Trophoblast cell (in vitro differentiated cells and primary cell): ENCODE measurements around the gene RTN4.

Source experiments
- DNase-seq, 2 donors: peaks; one replicate each; pipeline ENCODE4 v3.0.0-alpha.2; 2016
- H2AFZ ChIP-seq: 2 replicates; pipeline ENCODE4 v1.6.1; 2013; ENCODE audit warnings: low read length, moderate library complexity, mild to moderate bottlenecking; ENCODE audit not compliant: insufficient read depth, poor library complexity
- H2AK5ac ChIP-seq: 2 replicates; pipeline ENCODE4 v1.6.1; 2013; ENCODE audit warnings: mild to moderate bottlenecking, low read length
- H2BK120ac ChIP-seq: 2 replicates; pipeline ENCODE4 v1.6.1; 2013; ENCODE audit warnings: low read length, mild to moderate bottlenecking, moderate library complexity; ENCODE audit not compliant: insufficient read depth, poor library complexity
- H2BK12ac ChIP-seq: 2 replicates; pipeline ENCODE4 v1.6.1; 2013; ENCODE audit warnings: mild to moderate bottlenecking, low read length, moderate library complexity
- H2BK5ac ChIP-seq: 2 replicates; pipeline ENCODE4 v1.6.1; 2013; ENCODE audit warnings: low read length, low read depth, moderate library complexity, mild to moderate bottlenecking; ENCODE audit not compliant: poor library complexity
- H3K14ac ChIP-seq: 2 replicates; pipeline ENCODE4 v1.6.1; 2013; ENCODE audit warnings: mild to moderate bottlenecking, low read length
- H3K18ac ChIP-seq: 2 replicates; pipeline ENCODE4 v1.6.1; 2013; ENCODE audit warnings: mild to moderate bottlenecking, low read length
- H3K23ac ChIP-seq: 2 replicates; pipeline ENCODE4 v1.6.1; 2013; ENCODE audit warnings: low read length
- H3K27ac ChIP-seq: 2 replicates; pipeline ENCODE4 v1.5.1; 2013; ENCODE audit warnings: low read depth, mild to moderate bottlenecking, inconsistent platforms, low read length, moderate library complexity
- H3K27me3 ChIP-seq: 2 replicates; pipeline ENCODE4 v1.6.1; 2013; ENCODE audit warnings: inconsistent platforms, mild to moderate bottlenecking, low read length, moderate library complexity; ENCODE audit not compliant: insufficient read depth
- H3K36me3 ChIP-seq, 2 experiments: 1 replicate in 1 of 2; 2 replicates in 1 of 2; pipeline ENCODE4 v1.6.1; 2013; ENCODE audit warnings: low read length in 2 of 2, mild to moderate bottlenecking in 2 of 2, moderate library complexity in 1 of 2; ENCODE audit not compliant: insufficient read depth in 2 of 2, control insufficient read depth in 1 of 2
- H3K4ac ChIP-seq: 2 replicates; pipeline ENCODE4 v1.6.1; 2013; ENCODE audit warnings: low read depth, mild to moderate bottlenecking, low read length, moderate library complexity
- H3K4me1 ChIP-seq, 2 experiments: 1 replicate in 1 of 2; 2 replicates in 1 of 2; pipeline ENCODE4 v1.6.1; 2013; ENCODE audit warnings: low read length in 2 of 2, mild to moderate bottlenecking in 2 of 2, moderate library complexity in 1 of 2; ENCODE audit not compliant: insufficient read depth in 2 of 2, control insufficient read depth in 1 of 2
- H3K4me2 ChIP-seq: 2 replicates; pipeline ENCODE4 v1.6.1; 2013; ENCODE audit warnings: inconsistent platforms, mild to moderate bottlenecking, low read length, moderate library complexity
- H3K4me3 ChIP-seq: 2 replicates; pipeline ENCODE4 v1.5.1; 2013; ENCODE audit warnings: mild to moderate bottlenecking, low read depth, low read length, inconsistent platforms
- H3K79me1 ChIP-seq: one replicate; pipeline ENCODE4 v1.6.1; 2013; ENCODE audit warnings: low read length
- H3K79me2 ChIP-seq: 2 replicates; pipeline ENCODE4 v1.6.1; 2013; ENCODE audit warnings: low read length, mild to moderate bottlenecking; ENCODE audit not compliant: control insufficient read depth, insufficient read depth, poor library complexity
- H3K9ac ChIP-seq: 2 replicates; pipeline ENCODE4 v1.6.1; 2013; ENCODE audit warnings: mild to moderate bottlenecking, low read length
- H3K9me3 ChIP-seq: 2 replicates; pipeline ENCODE4 v1.6.1; 2013; ENCODE audit warnings: low read depth, mild to moderate bottlenecking, control low read depth, inconsistent platforms, low read length; ENCODE audit not compliant: insufficient read depth
- H4K12ac ChIP-seq: 2 replicates; pipeline ENCODE4 v1.6.1; 2013; ENCODE audit warnings: low read depth, mild to moderate bottlenecking, low read length, moderate library complexity
- H4K8ac ChIP-seq: 2 replicates; pipeline ENCODE4 v1.6.1; 2013; ENCODE audit warnings: low read depth, mild to moderate bottlenecking, low read length, moderate library complexity
- H4K91ac ChIP-seq: one replicate; pipeline ENCODE4 v1.6.1; 2013; ENCODE audit warnings: low read depth, mild to moderate bottlenecking, low read length, moderate library complexity
- WGBS: extraction: QIAGEN DNeasy Blood & Tissue Kit; methylation state at CpG from one replicate; pipeline ENCODE4 v1.1.7; 2013; ENCODE audit warnings: missing lambda C conversion rate; ENCODE audit not compliant: insufficient read length, insufficient coverage; ENCODE audit errors: extremely low coverage; 5-methylcytosine and 5-hydroxymethylcytosine counted together

RTN4 gene

DNA sequence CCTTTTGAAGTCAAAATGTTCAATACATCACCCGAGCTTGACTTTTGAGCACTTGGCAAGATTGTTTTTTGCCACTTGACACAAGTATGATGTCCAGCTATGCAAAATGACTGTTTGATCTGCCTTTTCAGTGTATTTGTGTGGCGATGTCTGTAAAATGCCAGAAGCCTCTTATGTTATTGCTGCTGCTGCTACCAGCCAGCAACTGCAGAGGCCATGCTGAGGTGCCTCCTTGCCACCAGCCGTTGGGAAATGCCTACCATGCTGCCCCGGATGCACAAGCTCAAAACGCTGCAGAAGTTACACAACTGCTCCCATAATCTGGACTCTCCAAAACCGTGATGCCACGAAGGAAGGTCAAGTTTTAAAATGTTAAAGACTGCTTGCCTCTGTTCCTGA lies 80.3 kb downstream of the RTN4 start:
- no peak overlapping the region for H3K4me3 ChIP-seq
- no peak overlapping the region for H2BK5ac ChIP-seq
- H2AK5ac ChIP-seq = no peak overlapping the region
- H3K27ac ChIP-seq = no peak overlapping the region
- no peak overlapping the region for H4K12ac ChIP-seq
- no peaks in the 10 kb centered on the region for H3K79me2 ChIP-seq
- H2BK120ac ChIP-seq = no peak overlapping the region
- no peak overlapping the region for H2BK12ac ChIP-seq
- no peak overlapping the region for H3K4ac ChIP-seq
- no peak overlapping the region for H4K8ac ChIP-seq
- H3K36me3 ChIP-seq = peaks cover 10 to 22% of the 10 kb centered on the region in 2 experiments
- no peak overlapping the region for H3K18ac ChIP-seq
- no CpG with 5 or more reads among the region's 7 CpGs for WGBS
- H4K91ac ChIP-seq = no peak overlapping the region
- no peak overlapping the region for H3K14ac ChIP-seq
- no peak overlapping the region for H3K23ac ChIP-seq
- H3K79me1 ChIP-seq = no peaks in the 10 kb centered on the region
- H3K4me2 ChIP-seq = no peak overlapping the region
- DNase-seq = no peak
- H3K9me3 ChIP-seq = no peaks in the 10 kb centered on the region
- no peak overlapping the region for H2AFZ ChIP-seq
- H3K27me3 ChIP-seq = no peaks in the 10 kb centered on the region
- peaks cover 0 to 9% of the 10 kb centered on the region in 2 experiments for H3K4me1 ChIP-seq
- no peak overlapping the region for H3K9ac ChIP-seq

DNA sequence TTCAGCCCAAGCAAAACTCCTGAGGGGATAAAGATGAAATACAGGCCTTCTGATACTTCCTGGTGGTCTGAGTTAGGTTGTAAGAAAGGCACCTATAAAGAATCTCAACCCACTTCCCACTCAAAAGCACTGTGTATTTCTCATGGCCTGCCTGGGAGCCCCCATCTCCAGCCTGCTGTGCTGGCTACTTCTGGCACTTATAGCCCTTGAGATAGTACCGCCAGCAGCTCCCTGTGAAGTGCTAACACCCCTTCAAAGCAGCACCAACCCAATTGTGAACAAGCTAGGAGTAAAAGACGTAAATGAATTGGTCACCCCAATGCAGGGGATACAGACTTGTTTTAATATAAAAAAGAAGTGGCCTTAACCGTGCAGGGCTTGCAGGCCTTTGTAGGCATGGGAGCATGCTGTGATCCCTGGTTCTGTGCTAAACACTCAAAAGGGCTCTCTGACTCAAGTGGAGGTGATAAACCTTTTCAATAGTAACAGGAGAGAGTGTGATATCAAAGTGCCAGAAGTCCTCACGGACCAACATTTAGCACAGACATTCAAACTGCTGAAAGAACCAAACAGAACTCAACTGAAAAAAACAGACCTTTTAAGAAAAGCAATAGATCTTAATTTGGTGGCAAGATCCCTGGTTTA lies 80.8 kb downstream of the RTN4 start:
- Histone ChIP-seq H3K79me2 (no peaks in the 10 kb centered on the region), H2AFZ (no peak overlapping the region), H3K36me3 (peaks cover 10 to 22% of the 10 kb centered on the region in 2 experiments), H3K27me3 (no peaks in the 10 kb centered on the region), H3K4ac (no peak overlapping the region), H3K4me2 (no peak overlapping the region), H3K14ac (no peak overlapping the region), H3K27ac (no peak overlapping the region), H3K9me3 (no peaks in the 10 kb centered on the region), H3K4me3 (no peak overlapping the region), H2BK120ac (no peak overlapping the region), H3K79me1 (no peaks in the 10 kb centered on the region), H2AK5ac (no peak overlapping the region), H4K8ac (no peak overlapping the region), H4K91ac (no peak overlapping the region), H3K18ac (no peak overlapping the region), H3K23ac (no peak overlapping the region), H4K12ac (no peak overlapping the region), H3K4me1 (peaks cover 0 to 9% of the 10 kb centered on the region in 2 experiments), H2BK5ac (no peak overlapping the region), H3K9ac (no peak overlapping the region), H2BK12ac (no peak overlapping the region)
- no CpG with 5 or more reads among the region's 4 CpGs for WGBS
- DNase-seq = no peak

DNA sequence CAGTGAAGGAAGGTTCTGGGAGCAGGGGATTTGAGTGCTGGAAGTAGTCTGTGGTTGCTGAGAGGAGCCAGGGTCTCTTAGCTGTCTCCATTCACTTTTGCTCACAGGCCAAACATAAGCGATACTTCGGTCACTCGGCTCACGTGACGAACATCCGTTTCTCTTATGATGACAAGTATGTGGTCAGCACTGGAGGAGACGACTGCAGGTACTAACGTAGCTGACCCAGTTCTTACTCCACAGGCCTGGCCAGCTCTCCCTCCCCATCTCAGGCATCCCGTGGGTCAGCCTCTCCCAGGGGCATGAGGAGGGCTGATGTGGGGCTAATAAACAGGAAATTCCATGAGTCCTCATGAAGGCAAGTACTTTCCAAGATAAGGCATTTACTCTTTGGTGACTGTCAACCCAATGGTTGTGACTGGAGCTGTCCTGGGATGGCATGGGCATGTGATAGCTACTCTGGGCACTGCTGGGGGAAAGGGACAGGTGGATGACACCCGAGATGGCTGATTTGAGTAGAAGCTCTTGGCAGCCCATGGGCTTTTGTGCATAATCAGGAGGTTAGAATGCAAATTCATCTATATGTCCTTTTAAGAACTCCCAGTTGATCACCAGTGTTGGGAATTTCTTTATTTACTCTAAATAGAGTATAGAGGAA lies 81.6 kb downstream of the RTN4 start:
- Histone ChIP-seq H4K8ac (no peak overlapping the region), H2BK120ac (no peak overlapping the region), H3K23ac (no peak overlapping the region), H2BK12ac (no peak overlapping the region), H2AK5ac (no peak overlapping the region), H2BK5ac (no peak overlapping the region), H3K79me2 (no peaks in the 10 kb centered on the region), H4K91ac (no peak overlapping the region), H3K4me3 (no peak overlapping the region), H3K9ac (no peak overlapping the region), H3K4ac (no peak overlapping the region), H3K27me3 (no peaks in the 10 kb centered on the region), H2AFZ (no peak overlapping the region), H3K14ac (no peak overlapping the region), H3K79me1 (no peaks in the 10 kb centered on the region), H3K36me3 (peaks cover 10 to 22% of the 10 kb centered on the region in 2 experiments), H3K27ac (no peak overlapping the region), H3K9me3 (no peaks in the 10 kb centered on the region), H3K4me1 (peaks cover 0 to 9% of the 10 kb centered on the region in 2 experiments), H4K12ac (no peak overlapping the region), H3K4me2 (no peak overlapping the region), H3K18ac (no peak overlapping the region)
- WGBS = no CpG with 5 or more reads among the region's 10 CpGs
- DNase-seq = no peak

DNA sequence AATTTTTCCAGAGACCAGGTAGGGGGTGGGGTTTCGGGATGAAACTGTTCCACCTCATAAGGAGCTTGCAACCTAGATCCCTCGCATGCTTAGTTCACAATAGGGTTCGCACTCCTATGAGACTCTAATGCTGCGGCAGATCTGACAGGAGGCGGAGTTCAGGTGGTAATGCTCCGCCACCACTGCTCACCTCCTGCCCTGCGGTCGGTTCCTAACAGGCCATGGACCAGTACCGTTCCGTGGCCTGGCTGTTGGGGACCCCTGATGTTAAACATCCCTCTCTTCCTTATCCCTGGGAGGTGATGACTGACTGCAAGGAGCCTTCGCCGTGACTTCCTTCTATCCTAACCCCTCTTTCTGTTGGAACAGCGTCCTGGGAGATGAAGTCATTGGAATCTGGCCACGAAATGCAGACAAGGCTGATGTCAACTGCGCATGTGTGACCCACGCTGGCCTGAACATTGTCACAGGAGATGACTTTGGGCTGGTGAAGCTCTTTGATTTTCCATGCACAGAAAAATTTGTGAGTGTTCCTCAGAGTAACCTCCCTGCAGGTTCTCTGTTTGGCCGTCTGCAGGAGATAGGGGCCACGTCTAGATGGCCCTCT lies 82.4 kb downstream of the RTN4 start:
- Histone ChIP-seq H2BK12ac (no peak overlapping the region), H3K14ac (no peak overlapping the region), H2AFZ (no peak overlapping the region), H2BK5ac (no peak overlapping the region), H3K4me2 (no peak overlapping the region), H3K18ac (no peak overlapping the region), H3K9ac (no peak overlapping the region), H3K79me1 (no peaks in the 10 kb centered on the region), H3K79me2 (no peaks in the 10 kb centered on the region), H3K4me1 (peaks cover 0 to 9% of the 10 kb centered on the region in 2 experiments), H3K23ac (no peak overlapping the region), H4K12ac (no peak overlapping the region), H4K8ac (no peak overlapping the region), H2BK120ac (no peak overlapping the region), H4K91ac (no peak overlapping the region), H3K27ac (no peak overlapping the region), H3K27me3 (no peaks in the 10 kb centered on the region), H3K4me3 (no peak overlapping the region), H3K4ac (no peak overlapping the region), H3K9me3 (no peaks in the 10 kb centered on the region), H3K36me3 (peaks cover 10 to 21% of the 10 kb centered on the region in 2 experiments), H2AK5ac (no peak overlapping the region)
- no CpG with 5 or more reads among the region's 18 CpGs for WGBS
- DNase-seq = peak in 1 of 2 donors; percentile 28
